ENCODE measurements around the gene SLAMF9.

GRCh38 chr1:159902541-159902940 lies 51.5 kb downstream of the SLAMF9 start:
- TF ChIP-seq CTCF (optimal IDR thresholded peaks at IDR 0.05 in 1 of 3, IDR thresholded peaks at IDR 0.05 in 1 of 3, conservative IDR thresholded peaks at IDR 0.05 in 1 of 3; ENCODE audit: extremely low read depth in 1 of 3, insufficient read depth in 2 of 3, low read length in 3 of 3) (no peak), EZH2 (IDR thresholded peaks at IDR 0.05; ENCODE audit: low read length) (no peak)
